Measurements from ENCODE around the gene HPSE.

The HPSE gene

GRCh38 chr4:83316459-83317165 lies 18.0 kb downstream of the HPSE start:
- POLR2A ChIA-PET: no interaction called here
- TF ChIP-seq FOXK2 (IDR thresholded peaks at IDR 0.05) (no peak), BHLHE40 (IDR thresholded peaks at IDR 0.05; ENCODE audit: borderline replicate concordance) (no peak)
- no peak for DNase-seq (ENCODE audit: extremely low spot score)
- CTCF ChIA-PET: no interaction called here

- ChIA-PET POLR2A (no interaction called here), CTCF (interaction anchor here (0.7 kb wide), 1 partner anchor 57 kb away, joined by 4 read pairs; no protein-coding TSS in a partner anchor)
- no peak for DNase-seq (ENCODE audit: extremely low spot score)
- TF ChIP-seq FOXK2 (IDR thresholded peaks at IDR 0.05): no peak
- TF ChIP-seq LEF1 (IDR thresholded peaks at IDR 0.05; ENCODE audit: borderline replicate concordance): no peak
- no peak for TF ChIP-seq TARDBP (IDR thresholded peaks at IDR 0.05)
- TF ChIP-seq FOXA1 (IDR thresholded peaks at IDR 0.05): no peak
- no peak for TF ChIP-seq NFRKB (IDR thresholded peaks at IDR 0.05)
- TF ChIP-seq BHLHE40 (IDR thresholded peaks at IDR 0.05; ENCODE audit: borderline replicate concordance): no peak
- no peak for TF ChIP-seq L3MBTL2 (conservative IDR thresholded peaks at IDR 0.05)
- no peak for TF ChIP-seq ZNF384 (IDR thresholded peaks at IDR 0.05)
- TF ChIP-seq ARNT (IDR thresholded peaks at IDR 0.05): no peak
- TF ChIP-seq, protein P1, sequence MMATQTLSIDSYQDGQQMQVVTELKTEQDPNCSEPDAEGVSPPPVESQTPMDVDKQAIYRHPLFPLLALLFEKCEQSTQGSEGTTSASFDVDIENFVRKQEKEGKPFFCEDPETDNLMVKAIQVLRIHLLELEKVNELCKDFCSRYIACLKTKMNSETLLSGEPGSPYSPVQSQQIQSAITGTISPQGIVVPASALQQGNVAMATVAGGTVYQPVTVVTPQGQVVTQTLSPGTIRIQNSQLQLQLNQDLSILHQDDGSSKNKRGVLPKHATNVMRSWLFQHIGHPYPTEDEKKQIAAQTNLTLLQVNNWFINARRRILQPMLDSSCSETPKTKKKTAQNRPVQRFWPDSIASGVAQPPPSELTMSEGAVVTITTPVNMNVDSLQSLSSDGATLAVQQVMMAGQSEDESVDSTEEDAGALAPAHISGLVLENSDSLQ (IDR thresholded peaks at IDR 0.05): no peak
- TF ChIP-seq FOXM1 (IDR thresholded peaks at IDR 0.05; ENCODE audit: borderline replicate concordance): no peak
- no peak for TF ChIP-seq CTBP1 (IDR thresholded peaks at IDR 0.05; ENCODE audit: borderline replicate concordance)
Observed at GRCh38 chr4:83315341-83315870, 19.2 kb downstream of the HPSE start.

- ChIA-PET CTCF (no interaction called here), POLR2A (interaction anchor here (4.0 kb wide), 1 partner anchor 24 kb away, joined by 13 read pairs; the partner anchor contains the start of gene COQ2)
- TF ChIP-seq ARNT (IDR thresholded peaks at IDR 0.05): no peak
- TF ChIP-seq FOXA1 (IDR thresholded peaks at IDR 0.05): no peak
- no peak for TF ChIP-seq LEF1 (IDR thresholded peaks at IDR 0.05; ENCODE audit: borderline replicate concordance)
- TF ChIP-seq FOXM1 (IDR thresholded peaks at IDR 0.05; ENCODE audit: borderline replicate concordance): no peak
- TF ChIP-seq ZNF384 (IDR thresholded peaks at IDR 0.05): no peak
- TF ChIP-seq FOXK2 (IDR thresholded peaks at IDR 0.05): no peak
- TF ChIP-seq, protein P1 (IDR thresholded peaks at IDR 0.05): no peak
- TF ChIP-seq L3MBTL2 (conservative IDR thresholded peaks at IDR 0.05): no peak
- no peak for TF ChIP-seq SUZ12 (IDR thresholded peaks at IDR 0.05)
- TF ChIP-seq CTBP1 (IDR thresholded peaks at IDR 0.05; ENCODE audit: borderline replicate concordance): no peak
- TF ChIP-seq NFRKB (IDR thresholded peaks at IDR 0.05): no peak
- no peak for TF ChIP-seq ELF4 (IDR thresholded peaks at IDR 0.05)
- no peak for TF ChIP-seq BHLHE40 (IDR thresholded peaks at IDR 0.05; ENCODE audit: borderline replicate concordance)
- no peak for TF ChIP-seq TARDBP (IDR thresholded peaks at IDR 0.05)
- no peak for DNase-seq (ENCODE audit: extremely low spot score)
Observed at GRCh38 chr4:83308672-83309071, 26.0 kb downstream of the HPSE start.

GRCh38 chr4:83307920-83308319 lies 26.7 kb downstream of the HPSE start:
- POLR2A ChIA-PET: interaction anchor here (4.0 kb wide), 1 partner anchor 24 kb away, joined by 13 read pairs; the partner anchor contains the start of gene COQ2
- no peak for TF ChIP-seq CTBP1 (IDR thresholded peaks at IDR 0.05; ENCODE audit: borderline replicate concordance)
- no peak for TF ChIP-seq ARNT (IDR thresholded peaks at IDR 0.05)
- TF ChIP-seq SP1 (IDR thresholded peaks at IDR 0.05): no peak
- no peak for TF ChIP-seq BHLHE40 (IDR thresholded peaks at IDR 0.05; ENCODE audit: borderline replicate concordance)
- TF ChIP-seq LEF1 (IDR thresholded peaks at IDR 0.05; ENCODE audit: borderline replicate concordance): no peak
- TF ChIP-seq FOXM1 (IDR thresholded peaks at IDR 0.05; ENCODE audit: borderline replicate concordance): no peak
- TF ChIP-seq NFRKB (IDR thresholded peaks at IDR 0.05): no peak
- TF ChIP-seq L3MBTL2 (conservative IDR thresholded peaks at IDR 0.05): no peak
- no peak for TF ChIP-seq TARDBP (IDR thresholded peaks at IDR 0.05)
- TF ChIP-seq ELF4 (IDR thresholded peaks at IDR 0.05): no peak
- TF ChIP-seq FOXA1 (IDR thresholded peaks at IDR 0.05): no peak
- TF ChIP-seq FOXK2 (IDR thresholded peaks at IDR 0.05): no peak
- DNase-seq (ENCODE audit: extremely low spot score): no peak
- CTCF ChIA-PET: no interaction called here

- CTCF ChIA-PET: no interaction called here
- POLR2A ChIA-PET: interaction anchor here (1.0 kb wide), 1 partner anchor 22 kb away, joined by 3 read pairs; no protein-coding TSS in a partner anchor
Observed at GRCh38 chr4:83305187-83305586, 29.5 kb downstream of the HPSE start.

DNA sequence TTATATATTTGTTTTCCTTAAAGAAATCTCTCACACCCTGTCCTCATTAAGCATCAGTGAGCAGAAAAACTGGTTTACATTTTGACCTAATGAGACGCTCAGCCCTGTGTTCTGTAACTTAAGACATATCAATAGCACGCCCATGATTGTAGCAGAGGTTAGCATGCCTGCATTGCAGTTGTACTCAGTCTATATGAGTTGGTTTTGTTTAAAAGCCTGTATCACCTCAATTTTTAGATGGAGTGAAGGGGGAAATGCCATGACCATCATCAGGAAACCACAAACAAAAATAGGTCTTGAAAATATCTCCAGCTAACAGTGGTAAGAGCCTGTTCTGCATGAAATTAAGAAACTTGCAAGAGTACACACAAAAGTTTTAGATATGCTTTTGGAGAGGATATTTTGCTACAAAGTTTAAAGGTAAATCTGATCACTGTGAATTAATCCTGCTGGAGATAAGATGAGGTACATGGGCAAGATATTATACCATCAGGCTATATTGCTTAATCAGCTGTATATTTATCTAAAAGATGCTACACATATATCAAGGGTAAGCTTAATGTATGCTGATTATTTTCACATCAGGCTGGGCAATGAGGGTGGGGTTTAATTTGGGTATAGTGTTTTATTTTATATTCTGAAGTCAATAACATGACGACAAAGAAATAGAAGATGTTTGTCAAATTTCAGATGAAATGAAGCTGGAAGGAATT lies 36.9 kb downstream of the HPSE start:
- DNase-seq (ENCODE audit: extremely low spot score): no peak
- TF ChIP-seq BHLHE40 (IDR thresholded peaks at IDR 0.05; ENCODE audit: borderline replicate concordance) (no peak), LEF1 (IDR thresholded peaks at IDR 0.05; ENCODE audit: borderline replicate concordance) (no peak), TARDBP (IDR thresholded peaks at IDR 0.05) (no peak), SP1 (IDR thresholded peaks at IDR 0.05) (no peak), NFRKB (IDR thresholded peaks at IDR 0.05) (no peak), FOXK2 (IDR thresholded peaks at IDR 0.05) (no peak), SUZ12 (IDR thresholded peaks at IDR 0.05) (no peak), FOXA1 (IDR thresholded peaks at IDR 0.05) (no peak), FOXM1 (IDR thresholded peaks at IDR 0.05; ENCODE audit: borderline replicate concordance) (no peak), L3MBTL2 (conservative IDR thresholded peaks at IDR 0.05) (no peak), ARNT (IDR thresholded peaks at IDR 0.05) (no peak), ZNF384 (IDR thresholded peaks at IDR 0.05) (no peak), ELF4 (IDR thresholded peaks at IDR 0.05) (no peak)
- TF ChIP-seq, protein P1 (IDR thresholded peaks at IDR 0.05): no peak
- CTCF ChIA-PET: no interaction called here
- POLR2A ChIA-PET: interaction anchor here (0.9 to 1.6 kb wide), 2 partner anchors 12 to 13 kb away, joined by 3 to 5 read pairs; partner anchors contain the start of gene COQ2

More at GRCh38 chr4:83305187-83305586, 29.5 kb downstream of the HPSE start:
- no peak for DNase-seq (ENCODE audit: extremely low spot score)
- TF ChIP-seq SUZ12 (IDR thresholded peaks at IDR 0.05) (no peak), FOXA1 (IDR thresholded peaks at IDR 0.05) (no peak), LEF1 (IDR thresholded peaks at IDR 0.05; ENCODE audit: borderline replicate concordance) (no peak), NFRKB (IDR thresholded peaks at IDR 0.05) (no peak), BHLHE40 (IDR thresholded peaks at IDR 0.05; ENCODE audit: borderline replicate concordance) (no peak), ARNT (IDR thresholded peaks at IDR 0.05) (no peak), HDGF (IDR thresholded peaks at IDR 0.05; ENCODE audit: borderline replicate concordance) (no peak), L3MBTL2 (conservative IDR thresholded peaks at IDR 0.05) (no peak)
